CD4-positive, alpha-beta T cell (primary cell): ENCODE results near the gene FDX2. TPM values are rescaled to one million over a fixed set of nuclear protein-coding genes. Genes with fewer than 3 reads are reported as not detected.

ENCODE experiments used
- ATAC-seq: fragments of 200-7000 bp; cut with Tn5 transposase; one replicate; pipeline ENCODE4 v1.10.0; 2022; ENCODE audit warnings: mild to moderate bottlenecking; ENCODE audit not compliant: poor library complexity
- CTCF ChIA-PET: fragments of 350-600 bp; sonication (Branson Sonifier 250); formaldehyde crosslinking; loops from one replicate; lab custom pipeline; 2021; ENCODE audit warnings: antibody characterized with exemption, inconsistent platforms; lab: Charles Lee
- POLR2A ChIA-PET: fragments of 350-600 bp; sonication (Branson Sonifier 250); formaldehyde crosslinking; loops from one replicate; lab custom pipeline; 2021; ENCODE audit warnings: antibody characterized with exemption, inconsistent platforms; lab: Charles Lee
- DNase-seq, 14 experiments: peaks; one replicate each; pipeline ENCODE4 v3.0.0-alpha.2; 2013 to 2020; ENCODE audit warnings: mixed read lengths in 2 of 14
- H3K27ac ChIP-seq, 2 donors: one replicate each; pipeline versions ENCODE4 v1.5.1 to v1.7.0; 2013; ENCODE audit warnings: low read length in 2 of 2, low read depth in 1 of 2, mild to moderate bottlenecking in 1 of 2
- H3K27me3 ChIP-seq, 2 experiments: 1 replicate in 1 of 2; 2 replicates in 1 of 2; pipeline versions ENCODE4 v1.6.1 to v1.7.0; 2013; ENCODE audit warnings: low read length in 2 of 2, control low read depth in 1 of 2, mild to moderate bottlenecking in 1 of 2, moderate library complexity in 1 of 2; ENCODE audit not compliant: insufficient read depth in 2 of 2, control insufficient read depth in 1 of 2
- H3K36me3 ChIP-seq: one replicate; pipeline ENCODE4 v1.6.1; 2013; ENCODE audit warnings: low read length, control low read depth; ENCODE audit not compliant: insufficient read depth
- H3K4me1 ChIP-seq: one replicate; pipeline ENCODE4 v1.6.1; 2013; ENCODE audit warnings: low read length, control low read depth; ENCODE audit not compliant: insufficient read depth
- H3K4me3 ChIP-seq: one replicate; pipeline ENCODE4 v1.5.1; 2013; ENCODE audit warnings: mild to moderate bottlenecking, low read length, moderate library complexity
- H3K9me3 ChIP-seq, 2 experiments: 1 replicate in 1 of 2; 2 replicates in 1 of 2; pipeline versions ENCODE4 v1.6.1 to v1.7.0; 2013; ENCODE audit warnings: low read length in 2 of 2, mild to moderate bottlenecking in 2 of 2, control low read depth in 1 of 2, moderate library complexity in 1 of 2; ENCODE audit not compliant: control insufficient read depth in 1 of 2, insufficient read depth in 1 of 2
- H3K27ac Mint-ChIP-seq: one replicate; pipeline ENCODE4 v1.8.0; 2020; ENCODE audit warnings: mixed read lengths
- H3K27me3 Mint-ChIP-seq: one replicate; pipeline ENCODE4 v1.8.0; 2021; ENCODE audit warnings: mixed read lengths
- H3K36me3 Mint-ChIP-seq: one replicate; pipeline ENCODE4 v1.8.0; 2021; ENCODE audit warnings: low read depth, mixed read lengths
- H3K4me1 Mint-ChIP-seq: one replicate; pipeline ENCODE4 v1.8.0; 2021; ENCODE audit warnings: low read depth, mixed read lengths
- H3K4me3 Mint-ChIP-seq: one replicate; pipeline ENCODE4 v1.8.0; 2020; ENCODE audit warnings: mild to moderate bottlenecking, mixed read lengths
- H3K9me3 Mint-ChIP-seq: one replicate; pipeline ENCODE4 v1.8.0; 2020; ENCODE audit warnings: mixed read lengths
- intact Hi-C, 2 experiments: fragments of 100-400 bp; cut with DNase I in 1 of 2; cut with micrococcal nuclease in 1 of 2; formaldehyde crosslinking; loops; one replicate each; pipeline versions ENCODE4 v1.15.1 to v1.9.0; 2023 to 2025; cut with DNase I, micrococcal nuclease
- total RNA-seq, 174 experiments: library from RNA in 2 of 174; stranded (reverse) in 2 of 174; gene quantifications; one replicate each; pipeline ENCODE4 v1.2.3 and lab custom pipeline; 2021 to 2026
- TF ChIP-seq, protein P1 (sequence below): fragments of 200-600 bp; IDR thresholded peaks from one replicate; pipeline ENCODE4 v1.8.0; 2022; ENCODE audit warnings: antibody characterized with exemption, mild to moderate bottlenecking

The FDX2 gene
- total RNA-seq, 2 experiments from 2014 or later = 1.2 to 1.9 TPM

- Histone ChIP-seq H3K4me1 (peaks cover 81% of the 10 kb centered on the region), H3K27me3 (peaks cover 74 to 77% of the 10 kb centered on the region in 2 experiments), H3K9me3 (peaks cover 0 to 59% of the 10 kb centered on the region in 2 experiments), H3K36me3 (no peaks in the 10 kb centered on the region), H3K4me3 (peak overlapping the region; percentile 48), H3K27ac (no peak overlapping the region)
- TF ChIP-seq, protein P1, sequence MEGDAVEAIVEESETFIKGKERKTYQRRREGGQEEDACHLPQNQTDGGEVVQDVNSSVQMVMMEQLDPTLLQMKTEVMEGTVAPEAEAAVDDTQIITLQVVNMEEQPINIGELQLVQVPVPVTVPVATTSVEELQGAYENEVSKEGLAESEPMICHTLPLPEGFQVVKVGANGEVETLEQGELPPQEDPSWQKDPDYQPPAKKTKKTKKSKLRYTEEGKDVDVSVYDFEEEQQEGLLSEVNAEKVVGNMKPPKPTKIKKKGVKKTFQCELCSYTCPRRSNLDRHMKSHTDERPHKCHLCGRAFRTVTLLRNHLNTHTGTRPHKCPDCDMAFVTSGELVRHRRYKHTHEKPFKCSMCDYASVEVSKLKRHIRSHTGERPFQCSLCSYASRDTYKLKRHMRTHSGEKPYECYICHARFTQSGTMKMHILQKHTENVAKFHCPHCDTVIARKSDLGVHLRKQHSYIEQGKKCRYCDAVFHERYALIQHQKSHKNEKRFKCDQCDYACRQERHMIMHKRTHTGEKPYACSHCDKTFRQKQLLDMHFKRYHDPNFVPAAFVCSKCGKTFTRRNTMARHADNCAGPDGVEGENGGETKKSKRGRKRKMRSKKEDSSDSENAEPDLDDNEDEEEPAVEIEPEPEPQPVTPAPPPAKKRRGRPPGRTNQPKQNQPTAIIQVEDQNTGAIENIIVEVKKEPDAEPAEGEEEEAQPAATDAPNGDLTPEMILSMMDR = no peak
- no peaks in the 10 kb centered on the region for H3K36me3 Mint-ChIP-seq
- H3K27ac Mint-ChIP-seq = no peak overlapping the region
- peaks cover 55% of the 10 kb centered on the region for H3K4me1 Mint-ChIP-seq
- H3K27me3 Mint-ChIP-seq = peaks cover 80% of the 10 kb centered on the region
- ATAC-seq = no peak
- CTCF ChIA-PET = interaction anchor here (1.0 to 2.4 kb wide), 2 partner anchors 23 to 98 kb away, joined by 4 to 9 read pairs; partner anchors contain the start of gene ICAM1
- DNase-seq = peak in 2 of 14 experiments; percentile 43 to 57
- intact Hi-C loops = no loop called here
- peak overlapping the region; percentile 69 for H3K4me3 Mint-ChIP-seq
- no peaks in the 10 kb centered on the region for H3K9me3 Mint-ChIP-seq
- POLR2A ChIA-PET = interaction anchor here (5.0 kb wide), 1 partner anchor 22 kb away, joined by 39 read pairs; the partner anchor contains the start of gene ICAM1
Observed at GRCh38 chr19:10292789-10293636, 22.8 kb downstream of the FDX2 start.

DNA sequence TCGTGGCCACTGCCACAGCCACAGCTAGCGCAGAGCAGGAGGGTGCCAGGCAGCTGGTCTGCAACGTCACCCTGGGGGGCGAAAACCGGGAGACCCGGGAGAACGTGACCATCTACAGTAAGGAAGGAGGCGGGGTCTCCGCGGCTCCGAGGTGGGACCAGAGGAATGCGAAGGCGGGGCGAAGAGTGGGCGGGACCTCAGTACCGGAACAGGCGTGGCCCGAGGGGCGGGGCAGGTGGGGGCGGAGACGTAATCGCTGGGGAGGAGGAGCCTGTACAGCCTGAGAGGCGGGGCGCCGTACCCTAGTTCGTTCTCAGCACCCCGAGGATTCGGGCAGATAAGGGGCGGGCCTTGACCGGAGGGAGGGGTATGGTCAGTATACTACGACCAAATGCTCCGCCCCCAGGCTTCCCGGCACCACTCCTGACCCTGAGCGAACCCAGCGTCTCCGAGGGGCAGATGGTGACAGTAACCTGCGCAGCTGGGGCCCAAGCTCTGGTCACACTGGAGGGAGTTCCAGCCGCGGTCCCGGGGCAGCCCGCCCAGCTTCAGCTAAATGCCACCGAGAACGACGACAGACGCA lies 23.5 kb downstream of the FDX2 start:
- Histone ChIP-seq H3K27ac (no peak overlapping the region), H3K4me1 (peaks cover 88% of the 10 kb centered on the region), H3K4me3 (peak overlapping the region; percentile 48), H3K9me3 (peaks cover 0 to 66% of the 10 kb centered on the region in 2 experiments), H3K36me3 (no peaks in the 10 kb centered on the region), H3K27me3 (peaks cover 82 to 85% of the 10 kb centered on the region in 2 experiments)
- Mint-ChIP-seq H3K27ac (peak overlapping the region; percentile 40), H3K4me1 (peaks cover 62% of the 10 kb centered on the region), H3K4me3 (peak overlapping the region; percentile 82), H3K36me3 (no peaks in the 10 kb centered on the region), H3K9me3 (no peaks in the 10 kb centered on the region), H3K27me3 (peaks cover 88% of the 10 kb centered on the region)
- DNase-seq = peak in 12 of 14 experiments; percentile 38 to 79 (median 58)
- TF ChIP-seq, protein P1 = no peak
- peak; percentile 45 for ATAC-seq
- ChIA-PET CTCF (interaction anchor here (0.8 to 2.4 kb wide), 4 partner anchors 22 to 99 kb away, joined by 3 to 9 read pairs (median 4); partner anchors contain the start of gene ICAM1), POLR2A (interaction anchor here (1.3 to 5.0 kb wide), 4 partner anchors 22 to 97 kb away, joined by 3 to 39 read pairs (median 6); partner anchors contain the start of genes ICAM1 and RAVER1)
- intact Hi-C loops = no loop called here

DNA sequence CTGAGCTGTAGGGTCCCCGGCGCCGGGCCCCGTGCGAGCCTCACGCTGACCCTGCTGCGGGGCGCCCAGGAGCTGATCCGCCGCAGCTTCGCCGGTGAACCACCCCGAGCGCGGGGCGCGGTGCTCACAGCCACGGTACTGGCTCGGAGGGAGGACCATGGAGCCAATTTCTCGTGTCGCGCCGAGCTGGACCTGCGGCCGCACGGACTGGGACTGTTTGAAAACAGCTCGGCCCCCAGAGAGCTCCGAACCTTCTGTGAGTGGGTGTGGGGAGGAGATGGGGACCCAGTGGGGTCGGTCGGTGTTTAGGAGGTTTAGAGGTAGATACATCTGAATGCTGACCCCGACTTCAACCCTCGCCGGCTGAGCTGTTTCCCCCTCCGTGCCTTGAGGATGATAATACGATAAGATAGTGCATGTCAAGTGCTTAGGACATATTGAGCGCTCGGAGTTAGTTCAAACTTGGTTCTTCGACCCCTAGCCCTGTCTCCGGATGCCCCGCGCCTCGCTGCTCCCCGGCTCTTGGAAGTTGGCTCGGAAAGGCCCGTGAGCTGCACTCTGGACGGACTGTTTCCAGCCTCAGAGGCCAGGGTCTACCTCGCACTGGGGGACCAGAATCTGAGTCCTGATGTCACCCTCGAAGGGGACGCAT lies 24.1 kb downstream of the FDX2 start:
- ATAC-seq (no peak), DNase-seq (peak in 1 of 14 experiments; percentile 47)
- POLR2A ChIA-PET = interaction anchor here (1.3 to 5.0 kb wide), 4 partner anchors 21 to 97 kb away, joined by 3 to 39 read pairs (median 6); partner anchors contain the start of genes ICAM1 and RAVER1
- no peaks in the 10 kb centered on the region for H3K36me3 ChIP-seq
- H3K4me3 Mint-ChIP-seq = peak overlapping the region; percentile 82
- intact Hi-C loops = no loop called here
- H3K9me3 ChIP-seq = peaks cover 0 to 71% of the 10 kb centered on the region in 2 experiments
- H3K27me3 Mint-ChIP-seq = peaks cover 91% of the 10 kb centered on the region
- no peak overlapping the region for H3K27ac ChIP-seq
- TF ChIP-seq, protein P1 = no peak
- peaks cover 95% of the 10 kb centered on the region for H3K4me1 ChIP-seq
- peak overlapping the region; percentile 40 for H3K27ac Mint-ChIP-seq
- H3K4me3 ChIP-seq = peak overlapping the region; percentile 48
- peaks cover 87 to 88% of the 10 kb centered on the region in 2 experiments for H3K27me3 ChIP-seq
- H3K9me3 Mint-ChIP-seq = no peaks in the 10 kb centered on the region
- CTCF ChIA-PET = interaction anchor here (0.5 to 2.4 kb wide), 5 partner anchors 13 to 72 kb away, joined by 3 to 9 read pairs (median 3); partner anchors contain the start of gene ICAM1
- peaks cover under 1% of the 10 kb centered on the region for H3K36me3 Mint-ChIP-seq
- peaks cover 68% of the 10 kb centered on the region for H3K4me1 Mint-ChIP-seq
